HCT116 (cell line): ENCODE results near the gene PLCH2. TPM values are rescaled to one million over a fixed set of nuclear protein-coding genes. Genes with fewer than 3 reads are reported as not detected.

Source experiments
- ATAC-seq: fragments of 200-7000 bp; cut with Tn5 transposase; 2 replicates; pipeline ENCODE4 v1.9.1; 2020; ENCODE audit warnings: mild to moderate bottlenecking, moderate library complexity
- BruUV-seq: library from RNA; stranded (reverse); fragments of 400-500 nt; replicated peaks from 2 replicates; lab custom pipeline; 2021; lab: Mats Ljungman, UMichigan
- CTCF ChIA-PET: fragments of 300-600 bp; sonication (Branson Sonifier 250); formaldehyde crosslinking; loops from one replicate; lab custom pipeline; 2021; ENCODE audit warnings: antibody characterized with exemption; lab: Charles Lee
- POLR2A ChIA-PET: fragments of 300-600, 350-600 bp; sonication (Branson Sonifier 250); formaldehyde crosslinking; loops from one replicate; lab custom pipeline; 2021; ENCODE audit warnings: antibody characterized with exemption; lab: Charles Lee
- RAD21 ChIA-PET, 2 experiments: fragments of 300-600 bp; sonication (Branson Sonifier 250); formaldehyde crosslinking; loops; one replicate each; lab custom pipeline; 2023; ENCODE audit warnings: low total read pairs in 2 of 2; ENCODE audit not compliant: uncharacterized antibody in 2 of 2, unreplicated experiment in 2 of 2, low non-redundant PET in 1 of 2; lab: Charles Lee
- DNase-seq: peaks from one replicate; pipeline ENCODE4 v3.0.0-alpha.2; 2010; ENCODE audit warnings: low read depth, low spot score
- H2AFZ ChIP-seq: fragments of 200-600 bp; shearing (Covaris generic), sonication (generic); 2 replicates; pipeline ENCODE4 v1.6.1; 2017; ENCODE audit warnings: low read depth, mixed run types, mixed read lengths, antibody characterized with exemption, low read length; ENCODE audit not compliant: poor library complexity, severe bottlenecking
- H3K27ac ChIP-seq: 2 replicates; pipeline ENCODE4 v1.5.1; 2012; ENCODE audit warnings: low read depth, low read length
- H3K27me3 ChIP-seq: fragments of 200-600 bp; sonication (generic); 2 replicates; pipeline ENCODE4 v1.6.1; 2016; ENCODE audit warnings: mixed run types, low read length, mixed read lengths; ENCODE audit not compliant: insufficient read depth
- H3K36me3 ChIP-seq, 2 experiments: fragments of 200-500 bp in 1 of 2; fragments of 200-600 bp in 1 of 2; sonication (Bioruptor generic) in 1 of 2; sonication (generic) in 1 of 2; 2 replicates each; pipeline versions ENCODE4 v1.5.1 to v1.6.1; 2014 to 2016; ENCODE audit warnings: low read length in 2 of 2, inconsistent platforms in 1 of 2, mixed read lengths in 1 of 2, mixed run types in 1 of 2; ENCODE audit not compliant: insufficient read depth in 2 of 2, control insufficient read depth in 1 of 2
- H3K4me1 ChIP-seq, 2 experiments: fragments of 200-600 bp in 1 of 2; sonication (generic) in 1 of 2; 2 replicates each; pipeline versions ENCODE4 v1.5.1 to v1.6.1; 2012 to 2017; ENCODE audit warnings: low read length in 2 of 2, inconsistent platforms in 1 of 2, mild to moderate bottlenecking in 1 of 2, mixed read lengths in 1 of 2, mixed run types in 1 of 2, moderate library complexity in 1 of 2; ENCODE audit not compliant: insufficient read depth in 2 of 2, control insufficient read depth in 1 of 2
- H3K4me2 ChIP-seq: fragments of 200-600 bp; sonication (generic); 2 replicates; pipeline ENCODE4 v1.6.1; 2017; ENCODE audit warnings: mixed run types, low read length, mixed read lengths
- H3K4me3 ChIP-seq, 2 experiments: fragments of 200-600 bp in 1 of 2; sonication (generic) in 1 of 2; replicated peaks in 1 of 2; 2 replicates each; pipeline ENCODE4 v1.5.1; 2011 to 2016; ENCODE audit warnings: low read length in 2 of 2, control low read depth in 1 of 2, low read depth in 1 of 2, mild to moderate bottlenecking in 1 of 2, mixed read lengths in 1 of 2, mixed run types in 1 of 2
- H3K79me2 ChIP-seq: fragments of 200-600 bp; sonication (generic); 2 replicates; pipeline ENCODE4 v1.6.1; 2017; ENCODE audit warnings: mild to moderate bottlenecking, mixed run types, low read length, moderate library complexity, mixed read lengths; ENCODE audit not compliant: insufficient read depth
- H3K9ac ChIP-seq: fragments of 200-600 bp; sonication (generic); 2 replicates; pipeline ENCODE4 v1.6.1; 2016; ENCODE audit warnings: low read length, mixed read lengths
- H3K9me2 ChIP-seq: fragments of 200-600 bp; sonication (generic), shearing (Covaris generic); 2 replicates; pipeline ENCODE4 v1.6.1; 2017; ENCODE audit warnings: mixed run types, mild to moderate bottlenecking, moderate library complexity; ENCODE audit not compliant: insufficient read depth
- H3K9me3 ChIP-seq, 2 experiments: fragments of 200-500 bp in 1 of 2; fragments of 200-600 bp in 1 of 2; sonication (Bioruptor generic) in 1 of 2; sonication (generic) in 1 of 2; 2 replicates each; pipeline ENCODE4 v1.6.1; 2014 to 2017; ENCODE audit warnings: low read length in 2 of 2, mixed read lengths in 2 of 2, inconsistent platforms in 1 of 2, low read depth in 1 of 2, mild to moderate bottlenecking in 1 of 2, mixed run types in 1 of 2, moderate library complexity in 1 of 2; ENCODE audit not compliant: control insufficient read depth in 1 of 2, insufficient read depth in 1 of 2
- H4K20me1 ChIP-seq: fragments of 200-600 bp; sonication (generic), shearing (Covaris generic); 2 replicates; pipeline ENCODE4 v1.6.1; 2017; ENCODE audit warnings: mixed run types, mild to moderate bottlenecking, moderate library complexity; ENCODE audit not compliant: insufficient read depth
- ATF3 ChIP-seq: IDR thresholded peaks from 2 replicates; pipeline ENCODE4 v1.6.1; 2012
- CTCF ChIP-seq, 3 experiments: fragments of 200-600 bp in 1 of 3; sonication (generic) in 1 of 3; IDR thresholded peaks in 2 of 3; conservative IDR thresholded peaks in 1 of 3; 2 replicates each; pipeline ENCODE4 v1.5.1; 2012 to 2017; ENCODE audit warnings: low read depth in 2 of 3, low read length in 2 of 3, antibody characterized with exemption in 1 of 3, borderline replicate concordance in 1 of 3, control low read depth in 1 of 3, mild to moderate bottlenecking in 1 of 3, mixed read lengths in 1 of 3, mixed run types in 1 of 3, moderate library complexity in 1 of 3; ENCODE audit not compliant: insufficient read depth in 1 of 3
- POLR2A ChIP-seq: IDR thresholded peaks from 2 replicates; pipeline ENCODE4 v1.7.0; 2011; ENCODE audit warnings: borderline replicate concordance; ENCODE audit not compliant: insufficient read depth, insufficient read length; ENCODE audit errors: extremely low read depth
- YY1 ChIP-seq: IDR thresholded peaks from 2 replicates; pipeline ENCODE4 v1.6.1; 2011; ENCODE audit warnings: low read length, low read depth, moderate library complexity, mild to moderate bottlenecking; ENCODE audit not compliant: insufficient replicate concordance; ENCODE audit errors: extremely low read depth
- ZBTB33 ChIP-seq: IDR thresholded peaks from 2 replicates; pipeline ENCODE4 v1.6.1; 2011; ENCODE audit warnings: mild to moderate bottlenecking, low read length, moderate library complexity; ENCODE audit not compliant: insufficient replicate concordance; ENCODE audit errors: extremely low read depth
- ZNF274 ChIP-seq: fragments of 200-500 bp; sonication (Bioruptor generic); IDR thresholded peaks from 2 replicates; pipeline ENCODE4 v1.6.1; 2014; ENCODE audit warnings: mild to moderate bottlenecking, low read depth, low read length, inconsistent platforms
- intact Hi-C: fragments of 100-400 bp; cut with micrococcal nuclease; formaldehyde crosslinking; loops from 2 replicates; pipeline ENCODE4 v1.10.0; 2022
- total RNA-seq: library from RNA; stranded (reverse); gene quantifications from one replicate; pipeline ENCODE4 v1.2.1, GENCODE V29; 2021; ENCODE audit not compliant: unreplicated experiment

Gene PLCH2
- total RNA-seq, 1 experiment from 2014 or later: 2.0 TPM

GRCh38 chr1:2480236-2480985 is 4.3 kb downstream of the PLCH2 start:
- no peak overlapping the region for H3K27ac ChIP-seq
- H3K4me1 ChIP-seq: no peaks in the 10 kb centered on the region
- CTCF ChIA-PET: no interaction called here
- no peak for ATAC-seq
- H3K79me2 ChIP-seq: no peaks in the 10 kb centered on the region
- no peaks in the 10 kb centered on the region for H3K9me3 ChIP-seq
- DNase-seq: no peak
- no peak overlapping the region for H3K9ac ChIP-seq
- intact Hi-C loops: no loop called here
- no peak overlapping the region for H3K4me3 ChIP-seq
- no TSS peak for BruUV-seq
- H3K27me3 ChIP-seq: no peaks in the 10 kb centered on the region
- no peak overlapping the region for H3K4me2 ChIP-seq
- POLR2A ChIA-PET: no interaction called here
- no peak overlapping the region for H2AFZ ChIP-seq
- no peaks in the 10 kb centered on the region for H3K36me3 ChIP-seq
- H4K20me1 ChIP-seq: no peaks in the 10 kb centered on the region
- TF ChIP-seq CTCF (IDR thresholded peaks at IDR 0.05 in 2 of 3, conservative IDR thresholded peaks at IDR 0.05 in 1 of 3; ENCODE audit: borderline replicate concordance in 1 of 3, insufficient read depth in 1 of 3, low read depth in 2 of 3, low read length in 2 of 3): no peak
- no peak for TF ChIP-seq ATF3
- no peak for TF ChIP-seq ZBTB33
- no peak for TF ChIP-seq POLR2A
- no peak for TF ChIP-seq ZNF274
- no peak for TF ChIP-seq YY1
- H3K9me2 ChIP-seq: no peaks in the 10 kb centered on the region
- RAD21 ChIA-PET: no interaction called here
